Measurements from ENCODE around the gene FBXW5. TPM values are rescaled to one million over a fixed set of nuclear protein-coding genes. Genes with fewer than 3 reads are reported as not detected.

Gene FBXW5
- total and polyA plus RNA-seq, 5 donors, result 108 to 150 (median 122) TPM

- Histone ChIP-seq H3K4me1 (ENCODE audit: control insufficient read depth, insufficient read depth, low read length) (no peaks in the 10 kb centered on the region), H3K4me3 (ENCODE audit: low read length) (no peak overlapping the region), H3K27me3 (ENCODE audit: control insufficient read depth, insufficient read depth) (no peaks in the 10 kb centered on the region), H3K9me3 (ENCODE audit: control insufficient read depth, low read length) (no peaks in the 10 kb centered on the region), H3K27ac (ENCODE audit: low read length) (no peak overlapping the region)
- ATAC-seq (no peak), DNase-seq (no peak)
- intact Hi-C loops (cut with DNase I), result no loop called here
- WGBS, result 82% methylated on average over 19 of the region's 19 CpGs
Measured at GRCh38 chr9:136960212-136960937, 15.8 kb upstream of the FBXW5 start.

- 87% methylated on average over 28 of the region's 28 CpGs for WGBS
Measured at GRCh38 chr9:136958898-136959850, 14.6 kb upstream of the FBXW5 start.

GRCh38 chr9:136958473-136958872 lies 13.9 kb upstream of the FBXW5 start:
- H3K4me3 ChIP-seq (ENCODE audit: low read length), result no peak overlapping the region
- 97% methylated on average over 7 of the region's 7 CpGs for WGBS
- intact Hi-C loops (cut with DNase I), result no loop called here
- H3K27ac ChIP-seq (ENCODE audit: low read length), result no peak overlapping the region
- H3K4me1 ChIP-seq (ENCODE audit: control insufficient read depth, insufficient read depth, low read length), result no peaks in the 10 kb centered on the region
- peak in 1 of 3 donors; percentile 36 for DNase-seq
- no peak for ATAC-seq
- no peaks in the 10 kb centered on the region for H3K9me3 ChIP-seq (ENCODE audit: control insufficient read depth, low read length)
- H3K27me3 ChIP-seq (ENCODE audit: control insufficient read depth, insufficient read depth), result no peaks in the 10 kb centered on the region

More at GRCh38 chr9:136958898-136959850, 14.6 kb upstream of the FBXW5 start:
- H3K4me1 ChIP-seq (ENCODE audit: control insufficient read depth, insufficient read depth, low read length), result no peaks in the 10 kb centered on the region
- intact Hi-C loops (cut with DNase I), result no loop called here
- DNase-seq, result peak in 2 of 3 donors; percentile 23 to 58
- H3K9me3 ChIP-seq (ENCODE audit: control insufficient read depth, low read length), result no peaks in the 10 kb centered on the region
- H3K27ac ChIP-seq (ENCODE audit: low read length), result no peak overlapping the region
- ATAC-seq, result no peak
- H3K27me3 ChIP-seq (ENCODE audit: control insufficient read depth, insufficient read depth), result no peaks in the 10 kb centered on the region
- no peak overlapping the region for H3K4me3 ChIP-seq (ENCODE audit: low read length)

GRCh38 chr9:136957901-136958300 lies 13.4 kb upstream of the FBXW5 start:
- DNase-seq, result peak in 2 of 3 donors; percentile 5 to 9
- H3K4me3 ChIP-seq (ENCODE audit: low read length), result no peak overlapping the region
- no peaks in the 10 kb centered on the region for H3K9me3 ChIP-seq (ENCODE audit: control insufficient read depth, low read length)
- intact Hi-C loops (cut with DNase I), result no loop called here
- H3K4me1 ChIP-seq (ENCODE audit: control insufficient read depth, insufficient read depth, low read length), result no peaks in the 10 kb centered on the region
- ATAC-seq, result no peak
- WGBS, result 90% methylated on average over 6 of the region's 6 CpGs
- no peak overlapping the region for H3K27ac ChIP-seq (ENCODE audit: low read length)
- H3K27me3 ChIP-seq (ENCODE audit: control insufficient read depth, insufficient read depth), result no peaks in the 10 kb centered on the region

GRCh38 chr9:136957461-136957860 lies 12.9 kb upstream of the FBXW5 start:
- intact Hi-C loops (cut with DNase I), result no loop called here
- Histone ChIP-seq H3K27me3 (ENCODE audit: control insufficient read depth, insufficient read depth) (no peaks in the 10 kb centered on the region), H3K27ac (ENCODE audit: low read length) (no peak overlapping the region), H3K4me3 (ENCODE audit: low read length) (no peak overlapping the region), H3K9me3 (ENCODE audit: control insufficient read depth, low read length) (no peaks in the 10 kb centered on the region), H3K4me1 (ENCODE audit: control insufficient read depth, insufficient read depth, low read length) (no peaks in the 10 kb centered on the region)
- WGBS, result 100% methylated on average over 1 of the region's 1 CpG
- ATAC-seq (no peak), DNase-seq (no peak)

- H3K4me3 ChIP-seq (ENCODE audit: low read length), result no peak overlapping the region
- intact Hi-C loops (cut with DNase I), result no loop called here
- ATAC-seq (no peak), DNase-seq (no peak)
- WGBS, result 96% methylated on average over 4 of the region's 4 CpGs
- no peaks in the 10 kb centered on the region for H3K27me3 ChIP-seq (ENCODE audit: control insufficient read depth, insufficient read depth)
- no peak overlapping the region for H3K27ac ChIP-seq (ENCODE audit: low read length)
- no peaks in the 10 kb centered on the region for H3K4me1 ChIP-seq (ENCODE audit: control insufficient read depth, insufficient read depth, low read length)
- no peaks in the 10 kb centered on the region for H3K9me3 ChIP-seq (ENCODE audit: control insufficient read depth, low read length)
Measured at GRCh38 chr9:136956604-136957003, 12.1 kb upstream of the FBXW5 start.

- no peaks in the 10 kb centered on the region for H3K9me3 ChIP-seq (ENCODE audit: control insufficient read depth, low read length)
- no peak for ATAC-seq
- no peaks in the 10 kb centered on the region for H3K4me1 ChIP-seq (ENCODE audit: control insufficient read depth, insufficient read depth, low read length)
- DNase-seq, result peak in 2 of 3 donors; percentile 14 to 44
- intact Hi-C loops (cut with DNase I), result no loop called here
- no peak overlapping the region for H3K27ac ChIP-seq (ENCODE audit: low read length)
- 95% methylated on average over 9 of the region's 9 CpGs for WGBS
- no peak overlapping the region for H3K4me3 ChIP-seq (ENCODE audit: low read length)
- H3K27me3 ChIP-seq (ENCODE audit: control insufficient read depth, insufficient read depth), result no peaks in the 10 kb centered on the region
Measured at GRCh38 chr9:136955943-136956335, 11.4 kb upstream of the FBXW5 start.

GRCh38 chr9:136955202-136955942 lies 10.8 kb upstream of the FBXW5 start:
- Histone ChIP-seq H3K27me3 (ENCODE audit: control insufficient read depth, insufficient read depth) (no peaks in the 10 kb centered on the region), H3K27ac (ENCODE audit: low read length) (no peak overlapping the region), H3K9me3 (ENCODE audit: control insufficient read depth, low read length) (no peaks in the 10 kb centered on the region), H3K4me3 (ENCODE audit: low read length) (no peak overlapping the region), H3K4me1 (ENCODE audit: control insufficient read depth, insufficient read depth, low read length) (no peaks in the 10 kb centered on the region)
- ATAC-seq (no peak), DNase-seq (peak in 2 of 3 donors; percentile 23 to 26)
- intact Hi-C loops (cut with DNase I), result no loop called here
- WGBS, result 85% methylated on average over 14 of the region's 14 CpGs

- DNase-seq (peak in 2 of 3 donors; percentile 37 to 50), ATAC-seq (no peak)
- 87% methylated on average over 25 of the region's 25 CpGs for WGBS
- no peak overlapping the region for H3K27ac ChIP-seq (ENCODE audit: low read length)
- no peak overlapping the region for H3K4me3 ChIP-seq (ENCODE audit: low read length)
- H3K4me1 ChIP-seq (ENCODE audit: control insufficient read depth, insufficient read depth, low read length), result no peaks in the 10 kb centered on the region
- intact Hi-C loops (cut with DNase I), result loop anchor here in 1 of 4 donors (5.0 kb wide), 1 partner anchor 73 kb away; the partner anchor contains the start of gene ABCA2
- no peaks in the 10 kb centered on the region for H3K27me3 ChIP-seq (ENCODE audit: control insufficient read depth, insufficient read depth)
- no peaks in the 10 kb centered on the region for H3K9me3 ChIP-seq (ENCODE audit: control insufficient read depth, low read length)
Measured at GRCh38 chr9:136954270-136955083, 9.9 kb upstream of the FBXW5 start.

GRCh38 chr9:136953771-136954269 lies 9.3 kb upstream of the FBXW5 start:
- intact Hi-C loops (cut with DNase I), result loop anchor here in 1 of 4 donors (5.0 kb wide), 1 partner anchor 73 kb away; the partner anchor contains the start of gene ABCA2
- WGBS, result 81% methylated on average over 19 of the region's 19 CpGs
- no peak overlapping the region for H3K4me3 ChIP-seq (ENCODE audit: low read length)
- DNase-seq, result peak in 2 of 3 donors; percentile 35 to 53
- ATAC-seq, result no peak
- no peak overlapping the region for H3K27ac ChIP-seq (ENCODE audit: low read length)
- no peaks in the 10 kb centered on the region for H3K9me3 ChIP-seq (ENCODE audit: control insufficient read depth, low read length)
- no peaks in the 10 kb centered on the region for H3K4me1 ChIP-seq (ENCODE audit: control insufficient read depth, insufficient read depth, low read length)
- no peaks in the 10 kb centered on the region for H3K27me3 ChIP-seq (ENCODE audit: control insufficient read depth, insufficient read depth)

Data from right cardiac atrium (tissue), 5 donors.